Hematopoietic multipotent progenitor cell (in vitro differentiated cells): ENCODE results near the gene CES3. TPM values are rescaled to one million over a fixed set of nuclear protein-coding genes. Genes with fewer than 3 reads are reported as not detected.
A peak's percentile ranks its signal among the peaks of the same experiment; 100 is the strongest.
"Not testable (repeated sequence)": the region's sequence is repeated elsewhere in the genome, so short reads cannot be mapped to it uniquely, and the experiment has no call there.

Experiments used
- DNase-seq, 3 donors: peaks; one replicate each; pipeline ENCODE4 v3.0.0-alpha.2; 2011 to 2015; ENCODE audit warnings: low read depth in 2 of 3, low spot score in 2 of 3
- total RNA-seq: library from RNA; depleted of rRNA; stranded (reverse); fragments of >200 nt; gene quantifications from one replicate; pipeline ENCODE4 v1.2.3, GENCODE V29; 2012

Gene CES3
- total RNA-seq, 1 donor, result 4.6 TPM

GRCh38 chr16:66961914-66962313, 848 bp downstream of the CES3 start:
- DNase-seq, result peak in 1 of 3 donors; percentile 40

- DNase-seq, result no peak
Measured at GRCh38 chr16:66964049-66964448, 3.0 kb downstream of the CES3 start.

GRCh38 chr16:66968847-66969246, 7.8 kb downstream of the CES3 start:
- no peak for DNase-seq

- no peak for DNase-seq
Measured at GRCh38 chr16:66970775-66971720, 10.0 kb downstream of the CES3 start.

- DNase-seq, result no peak
Measured at GRCh38 chr16:66972983-66973382, 11.9 kb downstream of the CES3 start.

GRCh38 chr16:66973716-66974115, 12.7 kb downstream of the CES3 start:
- DNase-seq, result no peak

- DNase-seq, result not testable (repeated sequence)
Measured at GRCh38 chr16:66974156-66974931, 13.3 kb downstream of the CES3 start.

- DNase-seq, result not testable (repeated sequence)
Measured at GRCh38 chr16:66974932-66975246, 13.8 kb downstream of the CES3 start.

GRCh38 chr16:66975302-66975893, 14.3 kb downstream of the CES3 start:
- DNase-seq, result no peak

- no peak for DNase-seq
Measured at GRCh38 chr16:66976746-66977145, 15.7 kb downstream of the CES3 start.

- DNase-seq, result peak; percentile 72 to 88 (median 74)
Measured at GRCh38 chr16:66977341-66978113, 16.5 kb downstream of the CES3 start.

GRCh38 chr16:66979011-66979717, 18.1 kb downstream of the CES3 start:
- DNase-seq, result no peak

- no peak for DNase-seq
Measured at GRCh38 chr16:66983033-66983432, 22.0 kb downstream of the CES3 start.

GRCh38 chr16:66984892-66985311, 23.8 kb downstream of the CES3 start:
- no peak for DNase-seq

GRCh38 chr16:66986559-66986958, 25.5 kb downstream of the CES3 start:
- no peak for DNase-seq

- DNase-seq, result no peak
Measured at GRCh38 chr16:66988197-66988788, 27.2 kb downstream of the CES3 start, which contains the start of gene CES4A. CES4A (plus strand) TSS chr16:66988589; CDS start chr16:66988773, 184 bp downstream.

- DNase-seq, result no peak
Measured at GRCh38 chr16:66991545-66992077, 30.5 kb downstream of the CES3 start.

GRCh38 chr16:66993558-66993957, 32.5 kb downstream of the CES3 start:
- not testable (repeated sequence) for DNase-seq

- DNase-seq, result no peak
Measured at GRCh38 chr16:66996324-66996982, 35.4 kb downstream of the CES3 start.
